Stimulated activated CD4-positive, alpha-beta T cell treated with anti-CD3 and anti-CD28 coated beads, Interleukin-15, amount 100 ng/mL, for 24 hours (primary cell): ENCODE data around the gene PLEKHA7.
"Not testable (repeated sequence)": the region's sequence is repeated elsewhere in the genome, so short reads cannot be mapped to it uniquely, and the experiment has no call there.

Experiments
- DNase-seq: peaks from one replicate; pipeline ENCODE4 v3.0.0-alpha.2; 2020

Gene PLEKHA7

GRCh38 chr11:17014321-17014832, at the start of gene PLEKHA7:
PLEKHA7 (minus strand) TSS chr11:17014414; CDS start chr11:17014401, 13 bp downstream.
- peak; percentile 27 for DNase-seq

- DNase-seq: peak; percentile 76
Observed at GRCh38 chr11:17063171-17064002, 49.2 kb upstream of the PLEKHA7 start.

- DNase-seq: not testable (repeated sequence)
Observed at GRCh38 chr11:17051146-17051545, 36.9 kb upstream of the PLEKHA7 start.

GRCh38 chr11:17048491-17048890, 34.3 kb upstream of the PLEKHA7 start:
- DNase-seq: not testable (repeated sequence)

- no peak for DNase-seq
Observed at GRCh38 chr11:17046690-17047089, 32.5 kb upstream of the PLEKHA7 start.

GRCh38 chr11:17036666-17037658, 22.7 kb upstream of the PLEKHA7 start:
- DNase-seq: peak; percentile 10

- DNase-seq: not testable (repeated sequence)
Observed at GRCh38 chr11:17034027-17034426, 19.8 kb upstream of the PLEKHA7 start.

GRCh38 chr11:17026487-17027082, 12.4 kb upstream of the PLEKHA7 start:
- no peak for DNase-seq

GRCh38 chr11:17024924-17025323, 10.7 kb upstream of the PLEKHA7 start:
- no peak for DNase-seq

GRCh38 chr11:17021511-17021910, 7.3 kb upstream of the PLEKHA7 start:
- no peak for DNase-seq

GRCh38 chr11:17020831-17021230, 6.6 kb upstream of the PLEKHA7 start:
- DNase-seq: no peak

GRCh38 chr11:17019232-17019631, 5.0 kb upstream of the PLEKHA7 start:
- no peak for DNase-seq

- DNase-seq: no peak
Observed at GRCh38 chr11:17015627-17016126, 1.5 kb upstream of the PLEKHA7 start.

GRCh38 chr11:17014833-17015626, 816 bp upstream of the PLEKHA7 start:
- peak; percentile 34 for DNase-seq

GRCh38 chr11:17013548-17014320, 480 bp downstream of the PLEKHA7 start:
- DNase-seq: peak; percentile 41

- DNase-seq: peak; percentile 6
Observed at GRCh38 chr11:17012712-17013547, 1.3 kb downstream of the PLEKHA7 start.

GRCh38 chr11:17012179-17012578, 2.0 kb downstream of the PLEKHA7 start:
- DNase-seq: no peak

- no peak for DNase-seq
Observed at GRCh38 chr11:17010851-17011420, 3.3 kb downstream of the PLEKHA7 start.

GRCh38 chr11:17008099-17008498, 6.1 kb downstream of the PLEKHA7 start:
- no peak for DNase-seq

- DNase-seq: no peak
Observed at GRCh38 chr11:17005646-17006045, 8.6 kb downstream of the PLEKHA7 start.
